ENCODE results near the gene DLG2.

DLG2 gene

GRCh38 chr11:83945976-83946375 lies 1681.2 kb downstream of the DLG2 start:
- no peaks in the 10 kb centered on the region for H3K9me3 Mint-ChIP-seq
- no peak overlapping the region for H3K4me3 Mint-ChIP-seq
- H3K27ac Mint-ChIP-seq = no peak overlapping the region
- TF ChIP-seq CTCF (IDR thresholded peaks at IDR 0.05; ENCODE audit: unreplicated experiment in 3 of 3) = no peak
- H3K36me3 Mint-ChIP-seq (ENCODE audit: low read depth) = no peaks in the 10 kb centered on the region
- no peaks in the 10 kb centered on the region for H3K27me3 Mint-ChIP-seq (ENCODE audit: low read depth)
- no peaks in the 10 kb centered on the region for H3K4me1 Mint-ChIP-seq

GRCh38 chr11:83941050-83941449 lies 1686.1 kb downstream of the DLG2 start:
- Mint-ChIP-seq H3K4me3 (no peak overlapping the region), H3K4me1 (no peaks in the 10 kb centered on the region), H3K9me3 (no peaks in the 10 kb centered on the region), H3K27me3 (ENCODE audit: low read depth) (no peaks in the 10 kb centered on the region), H3K36me3 (ENCODE audit: low read depth) (no peaks in the 10 kb centered on the region), H3K27ac (no peak overlapping the region)
- TF ChIP-seq CTCF (IDR thresholded peaks at IDR 0.05; ENCODE audit: unreplicated experiment in 3 of 3) = no peak

GRCh38 chr11:83938148-83938547 lies 1689.0 kb downstream of the DLG2 start:
- Mint-ChIP-seq H3K4me1 (no peaks in the 10 kb centered on the region), H3K27ac (no peak overlapping the region), H3K9me3 (no peaks in the 10 kb centered on the region), H3K4me3 (no peak overlapping the region), H3K27me3 (ENCODE audit: low read depth) (no peaks in the 10 kb centered on the region), H3K36me3 (ENCODE audit: low read depth) (no peaks in the 10 kb centered on the region)
- TF ChIP-seq CTCF (IDR thresholded peaks at IDR 0.05; ENCODE audit: unreplicated experiment in 3 of 3) = no peak

GRCh38 chr11:83933008-83933407 lies 1694.1 kb downstream of the DLG2 start:
- no peaks in the 10 kb centered on the region for H3K9me3 Mint-ChIP-seq

GRCh38 chr11:83927422-83927821 lies 1699.7 kb downstream of the DLG2 start:
- H3K36me3 Mint-ChIP-seq (ENCODE audit: low read depth) = no peaks in the 10 kb centered on the region
- H3K4me3 Mint-ChIP-seq = no peak overlapping the region
- no peaks in the 10 kb centered on the region for H3K27me3 Mint-ChIP-seq (ENCODE audit: low read depth)
- no peaks in the 10 kb centered on the region for H3K4me1 Mint-ChIP-seq
- no peak for TF ChIP-seq CTCF (IDR thresholded peaks at IDR 0.05; ENCODE audit: unreplicated experiment in 3 of 3)
- H3K27ac Mint-ChIP-seq = no peak overlapping the region
- no peaks in the 10 kb centered on the region for H3K9me3 Mint-ChIP-seq

More at GRCh38 chr11:83933008-83933407, 1694.1 kb downstream of the DLG2 start:
- Mint-ChIP-seq H3K27me3 (ENCODE audit: low read depth) (no peaks in the 10 kb centered on the region), H3K4me3 (no peak overlapping the region), H3K36me3 (ENCODE audit: low read depth) (no peaks in the 10 kb centered on the region), H3K4me1 (no peaks in the 10 kb centered on the region), H3K27ac (no peak overlapping the region)
- no peak for TF ChIP-seq CTCF (IDR thresholded peaks at IDR 0.05; ENCODE audit: unreplicated experiment in 3 of 3)

- Mint-ChIP-seq H3K9me3 (no peaks in the 10 kb centered on the region), H3K4me3 (no peak overlapping the region), H3K27ac (no peak overlapping the region), H3K27me3 (ENCODE audit: low read depth) (no peaks in the 10 kb centered on the region), H3K36me3 (ENCODE audit: low read depth) (no peaks in the 10 kb centered on the region), H3K4me1 (no peaks in the 10 kb centered on the region)
- TF ChIP-seq CTCF (IDR thresholded peaks at IDR 0.05; ENCODE audit: unreplicated experiment in 3 of 3) = no peak
Observed at GRCh38 chr11:83924795-83925542, 1702.2 kb downstream of the DLG2 start.

All from nephron (organoid).